GM12872 (cell line): ENCODE results near the gene VNN1.

Source experiments
- TF ChIP-seq, protein P1 (sequence below): IDR thresholded peaks from 3 replicates; pipeline ENCODE4 v1.5.1; 2011; ENCODE audit warnings: low read depth, mild to moderate bottlenecking, low read length, moderate library complexity; ENCODE audit not compliant: insufficient read depth

VNN1 gene

DNA sequence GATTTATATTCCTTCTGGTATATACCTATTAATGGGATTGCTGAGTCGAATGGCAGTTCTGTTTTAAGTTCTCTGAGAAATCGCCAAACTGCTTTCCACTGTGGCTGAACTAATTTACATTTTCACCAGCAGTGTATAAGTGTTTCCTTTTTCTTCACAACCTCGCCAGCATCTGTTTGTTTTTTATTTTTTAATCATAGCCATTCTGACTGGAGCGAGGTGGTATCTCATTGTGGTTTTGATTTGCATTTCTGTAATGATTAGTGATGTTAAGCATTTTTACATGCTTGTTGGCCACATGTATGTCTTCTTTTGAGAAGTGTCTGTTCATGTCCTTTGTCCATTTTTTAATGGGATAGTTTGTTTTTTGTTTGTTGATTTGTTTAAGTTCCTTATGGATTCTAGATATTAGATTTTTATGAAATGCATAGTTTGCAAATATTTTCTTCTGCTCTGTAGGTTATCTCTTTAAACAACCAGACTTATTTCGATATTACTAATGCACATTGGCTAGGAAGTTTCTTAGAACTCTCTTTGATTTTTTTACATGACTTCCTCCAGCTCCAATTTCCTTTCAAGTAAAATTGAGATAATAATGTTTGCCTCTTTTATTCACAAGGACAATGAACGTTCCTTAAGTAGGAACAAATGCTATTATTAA lies 12.2 kb upstream of the VNN1 start:
- TF ChIP-seq, protein P1, sequence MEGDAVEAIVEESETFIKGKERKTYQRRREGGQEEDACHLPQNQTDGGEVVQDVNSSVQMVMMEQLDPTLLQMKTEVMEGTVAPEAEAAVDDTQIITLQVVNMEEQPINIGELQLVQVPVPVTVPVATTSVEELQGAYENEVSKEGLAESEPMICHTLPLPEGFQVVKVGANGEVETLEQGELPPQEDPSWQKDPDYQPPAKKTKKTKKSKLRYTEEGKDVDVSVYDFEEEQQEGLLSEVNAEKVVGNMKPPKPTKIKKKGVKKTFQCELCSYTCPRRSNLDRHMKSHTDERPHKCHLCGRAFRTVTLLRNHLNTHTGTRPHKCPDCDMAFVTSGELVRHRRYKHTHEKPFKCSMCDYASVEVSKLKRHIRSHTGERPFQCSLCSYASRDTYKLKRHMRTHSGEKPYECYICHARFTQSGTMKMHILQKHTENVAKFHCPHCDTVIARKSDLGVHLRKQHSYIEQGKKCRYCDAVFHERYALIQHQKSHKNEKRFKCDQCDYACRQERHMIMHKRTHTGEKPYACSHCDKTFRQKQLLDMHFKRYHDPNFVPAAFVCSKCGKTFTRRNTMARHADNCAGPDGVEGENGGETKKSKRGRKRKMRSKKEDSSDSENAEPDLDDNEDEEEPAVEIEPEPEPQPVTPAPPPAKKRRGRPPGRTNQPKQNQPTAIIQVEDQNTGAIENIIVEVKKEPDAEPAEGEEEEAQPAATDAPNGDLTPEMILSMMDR = no peak

GRCh38 chr6:132725471-132725870 lies 11.6 kb upstream of the VNN1 start:
- TF ChIP-seq, protein P1 = no peak

DNA sequence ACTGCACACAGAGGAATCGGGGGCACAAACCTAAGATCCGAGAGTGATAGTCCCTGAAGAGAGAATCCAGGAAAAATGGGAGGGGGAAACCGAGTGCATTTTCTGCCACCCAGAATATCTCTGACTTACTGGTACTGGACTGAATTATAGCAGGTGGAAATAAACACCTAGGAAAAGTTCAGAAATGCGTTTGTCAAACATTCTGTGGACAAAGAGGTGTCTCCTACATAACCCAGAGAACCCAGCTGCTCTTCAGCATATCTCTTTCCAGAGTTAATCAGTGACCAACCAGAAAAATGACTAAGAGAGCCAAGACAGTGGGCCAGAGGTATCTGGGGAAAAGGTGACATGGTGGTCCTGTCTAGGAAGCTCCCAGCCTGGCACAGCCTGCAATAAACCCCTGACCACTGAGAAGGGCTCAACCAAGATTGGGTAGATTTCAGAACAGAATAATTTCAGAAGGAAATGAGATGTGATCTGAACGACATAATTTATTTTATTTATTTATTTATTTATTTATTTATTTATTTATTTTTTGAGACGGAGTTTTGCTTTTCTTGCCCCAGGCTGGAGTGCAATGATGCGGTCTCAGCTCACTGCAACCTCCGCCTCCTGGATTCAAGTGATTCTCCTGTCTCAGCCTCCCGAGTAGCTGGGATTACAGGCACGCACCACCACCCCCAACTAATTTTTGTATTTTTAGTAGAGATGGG lies 6.0 kb upstream of the VNN1 start:
- TF ChIP-seq, protein P1 = no peak

GRCh38 chr6:132715881-132716637 lies 2.2 kb upstream of the VNN1 start:
- TF ChIP-seq, protein P1 = no peak

DNA sequence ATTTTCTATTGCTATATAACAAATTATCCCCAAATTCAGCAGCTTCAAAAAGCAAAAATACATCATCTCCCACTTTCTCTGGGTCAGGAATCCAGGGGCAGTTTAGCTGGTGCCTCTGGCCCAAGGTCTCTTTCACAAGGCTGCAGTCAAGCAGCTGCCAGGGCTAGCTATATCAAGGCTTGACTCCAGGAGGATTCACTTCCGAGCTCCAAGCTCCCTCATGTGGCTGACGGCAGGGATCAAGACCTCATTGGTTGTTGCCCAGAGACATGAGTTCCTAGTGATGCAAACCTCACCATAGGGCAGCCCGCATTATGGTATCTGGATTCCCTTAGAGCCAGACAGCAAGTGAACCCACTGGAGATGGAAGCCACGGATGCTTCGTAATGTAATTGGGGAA lies 1.3 kb upstream of the VNN1 start:
- TF ChIP-seq, protein P1 = no peak

- TF ChIP-seq, protein P1 = no peak
Measured at GRCh38 chr6:132714160-132714559, 305 bp upstream of the VNN1 start.

- TF ChIP-seq, protein P1 = no peak
Measured at GRCh38 chr6:132712366-132712765, 1.5 kb downstream of the VNN1 start.
